Activated CD8-positive, alpha-beta T cell treated with anti-CD3 and anti-CD28 coated beads, Interleukin-2, amount 10 ng/mL, durations not matched to agents 7 days and 5 days (primary cell): ENCODE data around the gene RFC2. TPM values are rescaled to one million over a fixed set of nuclear protein-coding genes. Genes with fewer than 3 reads are reported as not detected.

ENCODE experiments used
- ATAC-seq: fragments of 150-1000 bp; cut with Tn5 transposase; one replicate; pipeline ENCODE4 v1.10.0; 2021; ENCODE audit warnings: moderate library complexity
- CTCF ChIA-PET: fragments of 350-600 bp; sonication (Branson Sonifier 250); formaldehyde crosslinking; loops from one replicate; lab custom pipeline; 2021; ENCODE audit warnings: antibody characterized with exemption; lab: Charles Lee
- POLR2A ChIA-PET: fragments of 350-600 bp; sonication (Branson Sonifier 250); formaldehyde crosslinking; loops from one replicate; lab custom pipeline; 2021; ENCODE audit warnings: antibody characterized with exemption; lab: Charles Lee
- DNase-seq: peaks from one replicate; pipeline ENCODE4 v3.0.0-alpha.2; 2020
- H3K27ac Mint-ChIP-seq: one replicate; pipeline ENCODE4 v1.8.0; 2021; ENCODE audit warnings: mild to moderate bottlenecking, mixed read lengths
- H3K27me3 Mint-ChIP-seq: one replicate; pipeline ENCODE4 v1.8.0; 2021; ENCODE audit warnings: low read depth, mixed read lengths
- H3K36me3 Mint-ChIP-seq: one replicate; pipeline ENCODE4 v1.8.0; 2021; ENCODE audit warnings: low read depth, mixed read lengths
- H3K4me1 Mint-ChIP-seq: one replicate; pipeline ENCODE4 v1.8.0; 2021; ENCODE audit warnings: low read depth, mixed read lengths
- H3K4me3 Mint-ChIP-seq: one replicate; pipeline ENCODE4 v1.8.0; 2021; ENCODE audit warnings: mild to moderate bottlenecking, mixed read lengths
- H3K9me3 Mint-ChIP-seq: one replicate; pipeline ENCODE4 v1.8.0; 2022; ENCODE audit warnings: mixed read lengths; ENCODE audit not compliant: insufficient read depth
- microRNA-seq: library from miRNA; unstranded; fragments of <30 nt; microRNA quantifications from one replicate; pipeline ENCODE4 v1.2.0, GENCODE V29; 2022
- total RNA-seq, 2 experiments: library from RNA; stranded (reverse); gene quantifications; one replicate each; pipeline ENCODE4 v1.2.3, GENCODE V29; 2021

The RFC2 gene
- total RNA-seq, 2 experiments from 2014 or later = 69.5 to 76.5 TPM

GRCh38 chr7:74183653-74184450, 70.3 kb downstream of the RFC2 start:
- Mint-ChIP-seq H3K4me1 (peaks cover 66% of the 10 kb centered on the region), H3K27me3 (no peaks in the 10 kb centered on the region), H3K36me3 (peaks cover 52% of the 10 kb centered on the region), H3K4me3 (no peak overlapping the region), H3K27ac (peak overlapping the region; percentile 40), H3K9me3 (no peaks in the 10 kb centered on the region)
- DNase-seq = peak; percentile 42
- peak; percentile 68 for ATAC-seq
- CTCF ChIA-PET = interaction anchor here (0.7 to 2.8 kb wide), 12 partner anchors 9 to 218 kb away, joined by 3 to 24 read pairs (median 6); partner anchors contain the start of gene LIMK1
- POLR2A ChIA-PET = interaction anchor here (1.0 to 1.1 kb wide), 4 partner anchors 9 to 115 kb away, joined by 3 to 6 read pairs (median 3); partner anchors contain the start of gene LIMK1

- ChIA-PET POLR2A (interaction anchor here (1.0 to 1.1 kb wide), 2 partner anchors 8 to 100 kb away, joined by 3 to 6 read pairs; partner anchors contain the start of gene LIMK1), CTCF (interaction anchor here (0.7 to 2.8 kb wide), 12 partner anchors 8 to 218 kb away, joined by 3 to 24 read pairs (median 6); partner anchors contain the start of gene LIMK1)
- no peak for ATAC-seq
- Mint-ChIP-seq H3K36me3 (peaks cover 49% of the 10 kb centered on the region), H3K9me3 (no peaks in the 10 kb centered on the region), H3K4me3 (no peak overlapping the region), H3K4me1 (peaks cover 70% of the 10 kb centered on the region), H3K27me3 (no peaks in the 10 kb centered on the region), H3K27ac (peak overlapping the region; percentile 40)
- no peak for DNase-seq
Observed at GRCh38 chr7:74183142-74183541, 71.1 kb downstream of the RFC2 start.

- Mint-ChIP-seq H3K4me1 (peaks cover 72% of the 10 kb centered on the region), H3K9me3 (no peaks in the 10 kb centered on the region), H3K36me3 (peaks cover 48% of the 10 kb centered on the region), H3K4me3 (no peak overlapping the region), H3K27ac (peak overlapping the region; percentile 41), H3K27me3 (no peaks in the 10 kb centered on the region)
- ChIA-PET POLR2A (interaction anchor here (1.0 to 1.1 kb wide), 2 partner anchors 7 to 99 kb away, joined by 3 to 6 read pairs; partner anchors contain the start of gene LIMK1), CTCF (interaction anchor here (1.0 to 8.9 kb wide), 6 partner anchors 7 to 114 kb away, joined by 3 to 51 read pairs (median 13); no protein-coding TSS in a partner anchor)
- no peak for ATAC-seq
- no peak for DNase-seq
Observed at GRCh38 chr7:74182453-74183090, 71.6 kb downstream of the RFC2 start.

GRCh38 chr7:74181821-74182220, 72.4 kb downstream of the RFC2 start:
- H3K27ac Mint-ChIP-seq = no peak overlapping the region
- ChIA-PET CTCF (interaction anchor here (0.6 to 8.9 kb wide), 3 partner anchors 23 to 323 kb away, joined by 3 to 51 read pairs (median 3); no protein-coding TSS in a partner anchor), POLR2A (no interaction called here)
- peaks cover 48% of the 10 kb centered on the region for H3K36me3 Mint-ChIP-seq
- no peaks in the 10 kb centered on the region for H3K9me3 Mint-ChIP-seq
- H3K4me1 Mint-ChIP-seq = peaks cover 72% of the 10 kb centered on the region
- no peak for DNase-seq
- no peak overlapping the region for H3K4me3 Mint-ChIP-seq
- no peaks in the 10 kb centered on the region for H3K27me3 Mint-ChIP-seq
- ATAC-seq = no peak

Small RNA genes within 50 kb of the gene (microRNA-seq; reads per million reads assigned to microRNA genes)
- gene MIR590 = 1,330 reads per million, percentile 83 among the genes with 10 or more reads in this experiment

Other genes starting within 250 kb of the RFC2 start
- gene ELN, start 226.2 kb downstream of the RFC2 start, total RNA-seq = not detected
- gene LIMK1, start 170.6 kb downstream of the RFC2 start, total RNA-seq = 10 to 100 TPM; 33.5 to 37.6 TPM
- 100 to 1,000 TPM; 287 to 302 TPM for gene EIF4H, start 80.0 kb downstream of the RFC2 start, total RNA-seq
- 10 to 100 TPM; 31.7 to 31.8 TPM for gene LAT2, start 44.4 kb downstream of the RFC2 start, total RNA-seq
- 1 to 10 TPM; 1.5 to 1.7 TPM for gene CLIP2, start 35.0 kb upstream of the RFC2 start, total RNA-seq
- not detected for gene GTF2IRD1, start 199.5 kb upstream of the RFC2 start, total RNA-seq